HG03520 (cell line): ENCODE measurements around the gene FSIP2.

Experiments
- ATAC-seq: cut with Tn5 transposase; IDR thresholded peaks from one replicate; pipeline ENCODE4 v1.9.1; 2021; ENCODE audit warnings: mild to moderate bottlenecking, moderate library complexity; ENCODE audit not compliant: unreplicated experiment

Gene FSIP2

GRCh38 chr2:185880396-185880795 lies 141.8 kb downstream of the FSIP2 start:
- no peak for ATAC-seq
